Stimulated activated CD4-positive, alpha-beta T cell treated with anti-CD3 and anti-CD28 coated beads, TNF-alpha, amount 100 ng/mL, for 24 hours (primary cell): Measurements from ENCODE around the gene OBP2A.
"Not testable (repeated sequence)": the region's sequence is repeated elsewhere in the genome, so short reads cannot be mapped to it uniquely, and the experiment has no call there.

Experiments
- DNase-seq, 3 experiments: peaks; one replicate each; pipeline ENCODE4 v3.0.0-alpha.2; 2020; ENCODE audit warnings: low read depth in 3 of 3

The OBP2A gene

DNA sequence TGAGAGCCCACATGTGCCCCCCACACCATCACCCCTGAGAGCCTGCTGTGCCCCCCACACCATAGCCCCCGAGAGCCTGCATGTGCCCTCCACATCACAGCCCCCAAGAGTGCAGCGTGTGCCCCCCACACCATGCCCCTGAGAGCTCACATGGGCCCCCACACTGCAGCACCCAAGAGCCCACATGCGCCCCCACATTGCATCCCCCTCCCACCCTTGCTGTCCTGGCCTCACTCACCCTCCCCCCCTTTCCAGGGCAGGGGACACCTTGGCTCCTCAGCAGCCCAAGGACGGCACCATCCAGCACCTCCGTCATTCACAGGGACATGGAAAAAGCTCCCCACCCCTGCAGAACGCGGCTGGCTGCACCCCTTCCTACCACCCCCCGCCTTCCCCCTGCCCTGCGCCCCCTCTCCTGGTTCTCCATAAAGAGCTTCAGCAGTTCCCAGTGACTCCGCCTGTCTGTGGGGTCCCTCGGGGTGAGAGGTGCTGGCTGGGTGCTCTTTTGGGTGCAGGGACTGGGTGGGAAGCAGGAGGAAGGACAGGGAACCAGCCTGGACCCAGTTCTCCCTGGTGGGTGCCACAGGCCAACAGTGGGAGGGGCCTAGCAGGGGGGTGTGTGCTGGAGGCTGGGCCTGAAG, 19.7 kb upstream of the OBP2A start:
- no peak for DNase-seq

DNA sequence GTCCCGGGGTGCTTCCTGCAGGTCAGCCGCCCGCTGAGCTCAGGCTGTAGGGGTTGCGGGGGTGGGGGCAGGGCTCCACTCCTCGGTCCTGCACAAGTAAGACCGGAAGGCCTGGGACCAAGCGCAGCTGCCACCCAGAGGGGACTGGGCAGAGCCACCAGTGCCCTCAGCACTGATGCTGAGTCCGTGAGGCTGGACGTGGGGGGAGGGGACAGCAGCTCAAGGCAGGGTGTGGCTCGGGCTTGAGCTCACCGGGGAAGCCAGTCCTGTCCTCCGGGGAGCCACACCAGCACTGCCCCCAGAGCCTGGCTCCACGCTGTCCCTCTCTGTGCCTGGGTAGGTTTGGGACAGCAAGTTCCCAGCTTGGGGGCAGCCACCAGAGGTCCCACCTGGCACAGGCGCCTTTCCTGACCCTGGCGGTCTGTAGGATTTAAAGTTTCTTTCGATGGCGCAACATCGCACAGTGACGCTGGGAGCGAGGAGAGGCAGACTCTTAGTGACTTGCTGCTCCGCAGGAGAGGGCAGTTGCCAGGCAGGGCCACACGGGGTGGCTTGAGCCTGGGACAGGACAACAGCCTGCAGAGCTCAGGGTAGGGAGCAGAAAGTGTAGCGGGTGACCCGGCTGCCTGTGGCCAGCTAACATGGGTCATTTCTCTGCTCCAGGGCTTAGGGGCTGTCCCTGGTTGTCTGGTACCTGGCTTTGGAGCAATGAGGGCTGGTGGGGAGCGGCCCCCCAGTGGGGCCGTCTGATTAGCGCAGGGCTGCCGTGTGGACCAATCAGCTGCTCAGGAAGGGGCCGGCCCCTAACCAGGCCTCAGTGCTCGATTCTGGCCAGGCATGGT, 19.0 kb upstream of the OBP2A start:
- DNase-seq, result no peak

GRCh38 chr9:135528842-135529435, 17.0 kb upstream of the OBP2A start:
- DNase-seq, result not testable (repeated sequence)

GRCh38 chr9:135530146-135530545, 15.8 kb upstream of the OBP2A start:
- DNase-seq, result no peak

DNA sequence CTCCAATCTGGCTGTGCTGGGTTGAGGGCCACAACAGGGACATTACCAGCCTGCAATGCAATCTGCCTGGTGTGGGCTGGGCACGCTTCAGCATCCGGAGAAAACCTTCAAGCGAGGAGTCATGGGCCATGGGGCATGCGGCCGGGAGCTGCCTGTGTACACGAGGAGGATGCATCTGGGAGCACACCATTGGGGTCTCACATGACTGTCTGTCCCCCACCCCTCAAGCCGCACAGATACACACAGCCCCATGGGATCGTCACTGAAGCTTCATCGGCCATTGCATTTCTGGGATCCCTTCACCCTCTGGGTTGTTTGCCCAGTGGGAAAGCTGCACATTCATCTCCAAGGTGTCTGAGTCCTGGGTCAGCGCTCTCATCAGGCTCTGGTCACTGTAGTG, 14.8 kb upstream of the OBP2A start:
- no peak for DNase-seq

DNA sequence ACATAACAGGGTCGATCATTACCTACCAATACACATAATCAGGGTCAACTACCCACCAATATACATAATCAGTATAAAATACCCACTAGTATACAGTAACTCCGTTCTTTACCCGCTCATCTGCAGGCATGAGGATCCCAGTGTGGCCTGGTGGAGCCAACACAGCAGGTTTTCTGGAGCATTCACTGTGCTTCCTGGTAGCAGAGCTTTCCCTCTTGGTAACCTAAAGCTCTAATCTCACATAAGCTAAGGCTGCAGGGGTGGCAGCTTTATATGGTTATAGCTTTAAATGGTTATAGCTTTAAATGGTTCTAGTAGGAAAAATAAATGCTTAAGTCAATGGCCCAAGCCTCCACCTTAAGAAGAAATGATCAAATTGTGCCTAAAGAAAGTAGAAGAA, 12.8 kb upstream of the OBP2A start:
- no peak for DNase-seq

DNA sequence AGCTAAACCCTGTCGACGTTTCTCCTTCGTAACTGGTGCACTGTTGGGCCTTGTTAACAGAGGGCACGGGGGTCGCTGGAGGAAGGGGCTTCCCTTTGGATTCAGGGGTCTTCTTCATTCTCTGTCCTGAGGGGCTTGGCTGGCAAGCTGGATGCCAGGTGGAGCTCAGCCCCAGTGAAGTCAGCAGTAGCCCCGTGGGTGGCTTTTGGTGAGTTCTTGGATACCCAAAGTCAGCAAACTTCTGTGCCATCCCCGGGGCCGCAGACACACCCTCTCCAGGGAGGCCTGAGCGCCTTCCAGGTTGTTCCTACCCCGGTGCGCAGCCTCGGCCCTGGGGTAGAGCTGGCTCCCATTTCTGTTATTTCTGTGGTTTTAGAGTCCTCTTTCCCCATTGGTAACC, 12.3 kb upstream of the OBP2A start:
- DNase-seq, result no peak

- not testable (repeated sequence) for DNase-seq
Observed at GRCh38 chr9:135534192-135534711, 11.7 kb upstream of the OBP2A start.

DNA sequence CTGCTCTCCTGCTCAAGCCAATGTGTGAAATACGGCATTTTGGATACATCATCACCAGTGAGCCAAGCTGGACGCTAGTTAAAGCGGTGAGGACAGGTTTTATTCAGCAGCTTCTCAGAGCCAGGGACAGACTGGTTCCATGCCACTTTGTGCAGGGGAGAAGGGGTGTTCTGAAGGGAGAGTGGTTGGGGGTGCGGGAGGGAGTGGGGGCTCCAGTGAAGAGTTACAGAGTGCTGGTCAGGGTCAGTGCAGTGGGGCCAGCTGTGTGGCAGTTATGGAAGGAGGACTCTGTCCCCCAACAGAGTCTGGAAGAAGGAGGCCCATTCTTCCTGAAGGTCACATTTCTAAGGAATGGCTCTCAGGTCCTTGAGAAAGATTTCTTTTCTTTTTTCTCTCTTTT, 11.1 kb upstream of the OBP2A start:
- not testable (repeated sequence) for DNase-seq

DNA sequence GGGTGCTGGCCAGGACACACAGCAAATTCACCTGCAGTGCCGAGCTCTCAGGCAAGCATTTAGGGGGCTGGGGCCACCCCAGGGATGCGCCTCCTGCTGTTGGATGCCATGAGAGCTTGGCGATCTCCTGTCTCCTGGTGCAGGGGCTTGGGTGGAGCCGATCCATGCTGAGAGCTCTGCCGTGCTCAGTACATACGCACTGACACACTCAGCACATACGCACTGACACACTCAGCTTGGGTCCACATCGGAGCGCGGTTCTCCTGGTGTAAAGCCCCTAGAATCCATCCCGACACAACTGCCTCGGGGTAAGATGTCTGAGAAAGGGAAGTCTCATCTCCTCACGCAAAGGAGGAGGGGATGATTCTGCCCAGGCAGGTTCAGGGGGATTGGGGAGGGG, 10.3 kb upstream of the OBP2A start:
- DNase-seq, result not testable (repeated sequence)

DNA sequence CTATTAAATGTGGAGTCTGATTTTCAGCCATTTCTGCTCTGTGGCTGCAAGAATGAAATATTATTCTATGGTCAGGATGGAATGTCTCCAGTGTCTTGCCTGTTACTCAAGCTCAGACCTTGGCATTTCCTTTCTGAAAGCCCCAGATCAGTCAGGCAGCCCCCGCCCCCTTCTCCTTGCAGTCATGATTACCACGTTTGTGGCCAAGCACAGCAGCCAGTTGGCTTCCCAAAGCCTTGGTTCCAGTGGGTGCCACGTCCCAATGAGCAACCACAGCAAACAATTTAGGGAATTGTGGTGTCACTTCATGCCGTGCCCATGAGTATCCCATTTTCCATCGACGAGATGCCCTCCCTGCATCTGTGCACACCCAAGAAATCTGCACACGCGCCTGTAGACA, 9.7 kb upstream of the OBP2A start:
- no peak for DNase-seq

- not testable (repeated sequence) for DNase-seq
Observed at GRCh38 chr9:135543262-135543894, 2.5 kb upstream of the OBP2A start.

GRCh38 chr9:135544981-135545635, 818 bp upstream of the OBP2A start:
- DNase-seq, result no peak

- not testable (repeated sequence) for DNase-seq
Observed at GRCh38 chr9:135546792-135547617, 1.1 kb downstream of the OBP2A start.

DNA sequence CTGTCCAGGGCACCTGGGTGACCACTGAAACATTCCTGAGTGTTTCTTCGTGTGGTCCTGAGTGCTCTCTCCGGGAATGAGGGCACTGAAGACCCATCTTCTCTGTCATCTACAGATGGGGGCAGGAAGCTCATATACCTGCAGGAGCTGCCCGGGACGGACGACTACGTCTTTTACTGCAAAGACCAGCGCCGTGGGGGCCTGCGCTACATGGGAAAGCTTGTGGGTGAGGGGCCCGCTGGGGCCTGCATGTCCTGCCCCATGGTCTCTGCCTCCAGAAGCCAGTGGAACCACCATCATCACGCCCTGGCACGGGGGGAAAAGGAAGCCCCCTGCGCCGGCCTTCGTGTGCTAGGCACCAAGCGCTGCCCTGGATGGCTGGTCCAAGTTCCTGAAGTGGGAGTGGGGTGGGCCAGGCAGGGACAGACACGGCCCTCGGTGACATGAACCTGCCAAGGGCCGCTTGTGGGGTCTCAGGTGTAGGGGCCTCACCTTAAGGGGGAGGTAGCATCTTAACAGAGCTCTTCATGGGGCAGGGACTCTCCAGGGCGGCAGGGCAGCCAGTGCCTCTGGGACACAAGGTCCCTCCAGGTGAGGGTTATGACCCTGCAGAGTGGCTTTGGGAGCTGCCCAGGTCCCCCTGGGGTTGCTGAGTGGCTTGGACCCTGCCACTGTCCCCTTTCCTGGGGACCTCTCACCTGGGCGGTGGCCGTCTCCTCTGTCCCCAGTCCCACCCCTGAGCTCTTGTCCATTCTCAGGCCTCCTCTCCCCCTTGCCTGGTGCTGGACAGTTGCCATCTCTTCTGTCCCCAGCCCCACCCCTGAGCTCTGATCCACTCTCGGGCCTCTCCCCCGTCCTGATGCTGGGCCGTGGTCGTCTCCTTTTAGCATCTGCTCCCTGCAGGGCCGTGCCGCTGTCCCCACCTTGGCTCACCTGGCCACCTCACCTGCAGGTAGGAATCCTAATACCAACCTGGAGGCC, 2.1 kb downstream of the OBP2A start:
- DNase-seq, result no peak

DNA sequence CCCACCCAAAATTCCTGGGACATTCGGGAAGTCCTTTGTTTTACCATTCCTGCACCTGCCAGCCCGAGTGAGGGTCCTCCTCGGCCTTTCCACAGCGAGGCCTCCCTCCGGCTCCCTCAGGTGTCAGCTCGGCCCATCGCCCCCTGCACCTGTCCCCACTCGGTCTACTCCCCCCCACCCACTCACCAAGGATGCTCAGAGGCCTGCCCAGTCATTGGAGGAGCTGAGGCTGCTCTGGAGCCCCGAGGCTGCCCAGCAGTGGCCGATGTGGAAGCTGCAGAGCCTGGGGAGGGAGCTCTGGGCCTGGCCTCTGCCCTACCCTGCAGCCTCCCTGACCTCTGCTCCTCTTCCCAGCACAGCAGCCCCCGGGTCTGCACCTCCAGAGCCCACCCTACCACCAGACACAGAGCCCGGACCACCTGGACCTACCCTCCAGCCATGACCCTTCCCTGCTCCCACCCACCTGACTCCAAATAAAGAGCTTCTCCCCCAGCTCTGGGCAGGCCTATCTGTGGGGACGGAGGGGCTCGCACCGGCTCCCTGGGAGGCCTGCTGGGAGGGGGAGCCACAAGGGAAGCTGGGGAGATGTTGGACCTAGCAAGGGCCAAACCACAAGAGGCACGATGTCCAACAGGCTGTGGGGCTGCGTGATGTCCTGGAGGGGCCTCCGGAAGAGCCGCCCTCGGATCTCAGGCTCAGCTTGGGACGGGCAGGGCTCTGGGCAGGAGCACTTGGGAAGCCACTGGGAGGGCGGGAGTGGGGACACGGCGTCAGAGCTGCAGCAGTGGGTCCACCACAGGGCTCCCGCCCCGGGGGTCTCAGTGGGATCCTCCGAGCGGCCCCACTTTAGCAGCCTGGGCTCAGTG, 3.8 kb downstream of the OBP2A start:
- DNase-seq, result not testable (repeated sequence)

- DNase-seq, result no peak
Observed at GRCh38 chr9:135550344-135550918, 4.5 kb downstream of the OBP2A start.

- no peak for DNase-seq
Observed at GRCh38 chr9:135551031-135551430, 5.1 kb downstream of the OBP2A start.
